BLaER1 (cell line): Measurements from ENCODE around the gene TAS1R2.

Source experiments
- H3K27ac ChIP-seq: shearing (Covaris generic); formaldehyde crosslinking; 2 replicates; pipeline ENCODE4 v1.8.1; 2022
- H3K27me3 ChIP-seq: shearing (Covaris generic); formaldehyde crosslinking; 2 replicates; pipeline ENCODE4 v1.8.1; 2022
- H3K36me3 ChIP-seq: shearing (Covaris generic); formaldehyde crosslinking; 2 replicates; pipeline ENCODE4 v1.8.1; 2022
- H3K4me1 ChIP-seq: shearing (Covaris generic); formaldehyde crosslinking; 2 replicates; pipeline ENCODE4 v1.8.1; 2022
- H3K4me2 ChIP-seq: shearing (Covaris generic); formaldehyde crosslinking; 2 replicates; pipeline ENCODE4 v1.8.1; 2022
- H3K4me3 ChIP-seq: shearing (Covaris generic); formaldehyde crosslinking; 2 replicates; pipeline ENCODE4 v1.8.1; 2022
- H3K9ac ChIP-seq: shearing (Covaris generic); formaldehyde crosslinking; 2 replicates; pipeline ENCODE4 v1.8.1; 2022
- H3K9me3 ChIP-seq: shearing (Covaris generic); formaldehyde crosslinking; 2 replicates; pipeline ENCODE4 v1.8.1; 2022
- H4K20me1 ChIP-seq: shearing (Covaris generic); formaldehyde crosslinking; 2 replicates; pipeline ENCODE4 v1.8.1; 2022
- Cebpa-rat ChIP-seq: shearing (Covaris generic); IDR thresholded peaks from 2 replicates; pipeline ENCODE4 v1.8.1; 2022

Gene TAS1R2

GRCh38 chr1:18803851-18804250 lies 55.6 kb downstream of the TAS1R2 start:
- no peaks in the 10 kb centered on the region for H3K27me3 ChIP-seq
- no peak overlapping the region for H3K9ac ChIP-seq
- H3K27ac ChIP-seq, result no peak overlapping the region
- no peak for TF ChIP-seq Cebpa-rat
- H4K20me1 ChIP-seq, result no peaks in the 10 kb centered on the region
- no peak overlapping the region for H3K4me3 ChIP-seq
- no peaks in the 10 kb centered on the region for H3K9me3 ChIP-seq
- H3K4me2 ChIP-seq, result no peak overlapping the region
- peaks cover 11% of the 10 kb centered on the region for H3K4me1 ChIP-seq
- no peaks in the 10 kb centered on the region for H3K36me3 ChIP-seq

- Histone ChIP-seq H3K4me1 (peaks cover 11% of the 10 kb centered on the region), H3K9ac (no peak overlapping the region), H3K9me3 (no peaks in the 10 kb centered on the region), H3K27me3 (no peaks in the 10 kb centered on the region), H3K4me3 (no peak overlapping the region), H3K27ac (no peak overlapping the region), H3K4me2 (no peak overlapping the region), H3K36me3 (no peaks in the 10 kb centered on the region), H4K20me1 (no peaks in the 10 kb centered on the region)
- no peak for TF ChIP-seq Cebpa-rat
Measured at GRCh38 chr1:18803151-18803791, 56.2 kb downstream of the TAS1R2 start.

- H3K4me2 ChIP-seq, result no peak overlapping the region
- H4K20me1 ChIP-seq, result no peaks in the 10 kb centered on the region
- H3K27ac ChIP-seq, result no peak overlapping the region
- H3K4me3 ChIP-seq, result no peak overlapping the region
- H3K36me3 ChIP-seq, result no peaks in the 10 kb centered on the region
- peaks cover 3% of the 10 kb centered on the region for H3K4me1 ChIP-seq
- H3K27me3 ChIP-seq, result no peaks in the 10 kb centered on the region
- H3K9ac ChIP-seq, result no peak overlapping the region
- no peak for TF ChIP-seq Cebpa-rat
- H3K9me3 ChIP-seq, result no peaks in the 10 kb centered on the region
Measured at GRCh38 chr1:18802231-18802630, 57.2 kb downstream of the TAS1R2 start.

GRCh38 chr1:18800258-18800657 lies 59.2 kb downstream of the TAS1R2 start:
- Histone ChIP-seq H3K27me3 (no peaks in the 10 kb centered on the region), H3K36me3 (no peaks in the 10 kb centered on the region), H3K4me1 (no peaks in the 10 kb centered on the region), H3K27ac (no peak overlapping the region), H4K20me1 (no peaks in the 10 kb centered on the region), H3K4me3 (no peak overlapping the region), H3K4me2 (no peak overlapping the region), H3K9ac (no peak overlapping the region), H3K9me3 (no peaks in the 10 kb centered on the region)
- no peak for TF ChIP-seq Cebpa-rat

- no peak overlapping the region for H3K4me2 ChIP-seq
- no peaks in the 10 kb centered on the region for H3K36me3 ChIP-seq
- H3K27ac ChIP-seq, result no peak overlapping the region
- no peak overlapping the region for H3K4me3 ChIP-seq
- H3K9me3 ChIP-seq, result no peaks in the 10 kb centered on the region
- no peaks in the 10 kb centered on the region for H3K4me1 ChIP-seq
- no peak overlapping the region for H3K9ac ChIP-seq
- H4K20me1 ChIP-seq, result no peaks in the 10 kb centered on the region
- H3K27me3 ChIP-seq, result no peaks in the 10 kb centered on the region
- no peak for TF ChIP-seq Cebpa-rat
Measured at GRCh38 chr1:18799454-18799853, 60.0 kb downstream of the TAS1R2 start.

- Histone ChIP-seq H3K9ac (no peak overlapping the region), H3K4me1 (no peaks in the 10 kb centered on the region), H3K4me2 (no peak overlapping the region), H3K4me3 (no peak overlapping the region), H3K9me3 (no peaks in the 10 kb centered on the region), H3K27me3 (no peaks in the 10 kb centered on the region), H3K36me3 (no peaks in the 10 kb centered on the region), H4K20me1 (no peaks in the 10 kb centered on the region), H3K27ac (no peak overlapping the region)
- no peak for TF ChIP-seq Cebpa-rat
Measured at GRCh38 chr1:18798946-18799345, 60.5 kb downstream of the TAS1R2 start.

- H3K9me3 ChIP-seq, result no peaks in the 10 kb centered on the region
- H3K4me3 ChIP-seq, result no peak overlapping the region
- no peaks in the 10 kb centered on the region for H4K20me1 ChIP-seq
- no peak for TF ChIP-seq Cebpa-rat
- H3K4me2 ChIP-seq, result no peak overlapping the region
- no peak overlapping the region for H3K9ac ChIP-seq
- H3K4me1 ChIP-seq, result no peaks in the 10 kb centered on the region
- H3K27ac ChIP-seq, result no peak overlapping the region
- H3K27me3 ChIP-seq, result no peaks in the 10 kb centered on the region
- no peaks in the 10 kb centered on the region for H3K36me3 ChIP-seq
Measured at GRCh38 chr1:18798533-18798932, 60.9 kb downstream of the TAS1R2 start.

- Histone ChIP-seq H3K27me3 (no peaks in the 10 kb centered on the region), H3K9ac (no peak overlapping the region), H3K4me3 (no peak overlapping the region), H3K4me2 (no peak overlapping the region), H4K20me1 (no peaks in the 10 kb centered on the region), H3K36me3 (no peaks in the 10 kb centered on the region), H3K27ac (no peak overlapping the region), H3K9me3 (peaks cover 8% of the 10 kb centered on the region; the same call in 1 of the 2 replicates), H3K4me1 (no peaks in the 10 kb centered on the region)
- no peak for TF ChIP-seq Cebpa-rat
Measured at GRCh38 chr1:18796950-18797349, 62.5 kb downstream of the TAS1R2 start.

- Histone ChIP-seq H4K20me1 (no peaks in the 10 kb centered on the region), H3K36me3 (no peaks in the 10 kb centered on the region), H3K27ac (no peak overlapping the region), H3K4me1 (no peaks in the 10 kb centered on the region), H3K4me3 (no peak overlapping the region), H3K9ac (no peak overlapping the region), H3K27me3 (no peaks in the 10 kb centered on the region), H3K4me2 (no peak overlapping the region), H3K9me3 (peaks cover 8% of the 10 kb centered on the region; the same call in 1 of the 2 replicates)
- no peak for TF ChIP-seq Cebpa-rat
Measured at GRCh38 chr1:18795002-18795689, 64.3 kb downstream of the TAS1R2 start.

- Histone ChIP-seq H3K4me1 (no peaks in the 10 kb centered on the region), H3K4me3 (no peak overlapping the region), H3K9ac (no peak overlapping the region), H3K9me3 (peaks cover 8% of the 10 kb centered on the region; the same call in 1 of the 2 replicates), H3K4me2 (no peak overlapping the region), H3K27me3 (no peaks in the 10 kb centered on the region), H3K27ac (no peak overlapping the region), H3K36me3 (no peaks in the 10 kb centered on the region), H4K20me1 (no peaks in the 10 kb centered on the region)
- no peak for TF ChIP-seq Cebpa-rat
Measured at GRCh38 chr1:18794561-18794960, 64.9 kb downstream of the TAS1R2 start.
